Upper lobe of left lung (tissue), 6 donors: Measurements from ENCODE around the gene RBM27. TPM values are rescaled to one million over a fixed set of nuclear protein-coding genes. Genes with fewer than 3 reads are reported as not detected.
"Not testable (repeated sequence)": the region's sequence is repeated elsewhere in the genome, so short reads cannot be mapped to it uniquely, and the experiment has no call there.

Source experiments
- ATAC-seq, 2 donors: fragments of 200-7000 bp; cut with Tn5 transposase; one replicate each; pipeline ENCODE4 v1.9.1; 2022; ENCODE audit warnings: mild to moderate bottlenecking in 2 of 2, moderate library complexity in 2 of 2; ENCODE audit not compliant: low FRiP score in 2 of 2
- DNase-seq, 2 donors: peaks; one replicate each; pipeline ENCODE4 v3.0.0-alpha.2; 2019 to 2020
- H3K27ac ChIP-seq, 4 donors: fragments of 200-600 bp; sonication (generic); one replicate each; pipeline ENCODE4 v1.5.1; 2016 to 2019
- H3K27me3 ChIP-seq, 4 donors: fragments of 200-600 bp; sonication (generic); one replicate each; pipeline ENCODE4 v1.5.1; 2017 to 2019
- H3K36me3 ChIP-seq, 4 donors: fragments of 200-600 bp; sonication (generic); one replicate each; pipeline ENCODE4 v1.5.1; 2016 to 2019
- H3K4me1 ChIP-seq, 4 donors: fragments of 200-600 bp; sonication (generic); one replicate each; pipeline ENCODE4 v1.5.1; 2018 to 2019
- H3K4me3 ChIP-seq, 4 donors: fragments of 200-600 bp; sonication (generic); one replicate each; pipeline ENCODE4 v1.5.1; 2017 to 2019; ENCODE audit warnings: mild to moderate bottlenecking in 2 of 4, moderate library complexity in 1 of 4
- H3K9me3 ChIP-seq, 4 donors: fragments of 200-600 bp; sonication (generic); one replicate each; pipeline ENCODE4 v1.5.1; 2018 to 2019
- CTCF ChIP-seq, 6 experiments: fragments of 450-650 bp in 4 of 6; fragments of 200-600 bp in 2 of 6; sonication (generic) in 2 of 6; IDR thresholded peaks; one replicate each; pipeline ENCODE4 v1.5.1; 2016 to 2019; ENCODE audit warnings: antibody characterized with exemption in 6 of 6
- EP300 ChIP-seq, 4 donors: sonication (generic); formaldehyde crosslinking; IDR thresholded peaks; one replicate each; pipeline ENCODE4 v1.5.1; 2017; ENCODE audit warnings: antibody characterized with exemption in 4 of 4, control low read depth in 2 of 4
- POLR2A ChIP-seq, 4 donors: fragments of 450-650 bp; IDR thresholded peaks; one replicate each; pipeline ENCODE4 v1.5.1; 2016 to 2017; ENCODE audit warnings: antibody characterized with exemption in 4 of 4, mild to moderate bottlenecking in 2 of 4
- POLR2AphosphoS5 ChIP-seq, 2 donors: sonication (generic); formaldehyde crosslinking; IDR thresholded peaks; one replicate each; pipeline ENCODE4 v1.5.1; 2017; ENCODE audit warnings: antibody characterized with exemption in 2 of 2
- WGBS, 2 donors: methylation state at CpG; one replicate each; pipeline ENCODE4 v1.1.5; 2017 to 2018; 5-methylcytosine and 5-hydroxymethylcytosine counted together
- total RNA-seq, 6 donors: library from RNA; depleted of rRNA in 4 of 6; stranded (reverse); fragments of >200 nt in 4 of 6; gene quantifications; one replicate each; pipeline versions ENCODE4 v1.1.0 to v1.2.1, GENCODE V29; 2016 to 2021
- donor health status: DM: no; HTN: no; CAD: no; lungs with moderate emphysema.
- donor health status: DM: no; HTN: yes; CAD: no; lungs with severe emphysema.

Gene RBM27
- total RNA-seq, 6 donors from 2014 or later: 13.0 to 52.4 (median 31.2) TPM

GRCh38 chr5:146199176-146199815, 4.1 kb upstream of the RBM27 start:
- peak overlapping the region in 1 of 4 donors; percentile 12 for H3K27ac ChIP-seq
- TF ChIP-seq POLR2AphosphoS5 (IDR thresholded peaks at IDR 0.05) (no peak), CTCF (IDR thresholded peaks at IDR 0.05) (no peak), EP300 (IDR thresholded peaks at IDR 0.05) (no peak)
- no peak overlapping the region for H3K4me3 ChIP-seq
- 84 to 88% methylated on average over 6 of the region's 6 CpGs for WGBS, 2 donors
- ATAC-seq: no peak
- no peaks in the 10 kb centered on the region for H3K27me3 ChIP-seq
- H3K36me3 ChIP-seq: no peaks in the 10 kb centered on the region
- H3K4me1 ChIP-seq: peaks cover 1 to 9% (median 5%) of the 10 kb centered on the region in 4 donors
- no peak for DNase-seq
- H3K9me3 ChIP-seq: no peaks in the 10 kb centered on the region

GRCh38 chr5:146201795-146202194, 1.6 kb upstream of the RBM27 start:
- peaks cover 19 to 32% (median 22%) of the 10 kb centered on the region in 4 donors for H3K4me1 ChIP-seq
- H3K9me3 ChIP-seq, H3K4me3 ChIP-seq, ATAC-seq, H3K27ac ChIP-seq, H3K27me3 ChIP-seq, H3K36me3 ChIP-seq: not testable (repeated sequence)
- peak in 1 of 2 donors; percentile 27 for DNase-seq
- 95 to 98% methylated on average over 12 of the region's 12 CpGs for WGBS, 2 donors

DNA sequence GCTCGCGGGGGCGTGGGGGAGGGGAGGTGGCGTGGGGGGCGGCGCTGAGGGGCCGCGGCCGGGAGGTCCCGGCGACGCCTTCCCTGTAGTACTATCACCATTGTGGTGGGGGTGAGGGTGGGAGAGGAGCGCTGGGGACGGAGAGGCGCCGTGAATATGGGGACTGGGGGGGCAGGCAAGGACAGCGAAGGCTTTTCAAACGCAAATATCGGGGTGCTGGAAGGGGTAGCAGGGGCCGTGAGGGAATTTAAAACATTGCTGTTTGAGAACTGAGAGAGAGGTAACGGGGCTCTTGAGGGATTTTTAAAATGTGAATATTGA, 427 bp downstream of the RBM27 start:
- ATAC-seq (peak in 1 of 2 donors; percentile 64), DNase-seq (no peak)
- 0% methylated on average over 15 of the region's 21 CpGs for WGBS, 2 donors
- H3K27me3 ChIP-seq: no peaks in the 10 kb centered on the region
- peak overlapping the region; percentile 81 to 90 (median 84) for H3K27ac ChIP-seq
- peak overlapping the region; percentile 69 to 97 (median 80) for H3K4me3 ChIP-seq
- TF ChIP-seq EP300 (IDR thresholded peaks at IDR 0.05) (no peak), CTCF (IDR thresholded peaks at IDR 0.05) (no peak), POLR2A (IDR thresholded peaks at IDR 0.05) (no peak), POLR2AphosphoS5 (IDR thresholded peaks at IDR 0.05) (no peak)
- no peaks in the 10 kb centered on the region for H3K36me3 ChIP-seq
- peaks cover 19 to 35% (median 27%) of the 10 kb centered on the region in 4 donors for H3K4me1 ChIP-seq
- no peaks in the 10 kb centered on the region for H3K9me3 ChIP-seq

GRCh38 chr5:146205499-146206202, 2.2 kb downstream of the RBM27 start:
- no peak for TF ChIP-seq POLR2AphosphoS5 (IDR thresholded peaks at IDR 0.05)
- 87 to 91% methylated on average over 11 of the region's 11 CpGs for WGBS, 2 donors

DNA sequence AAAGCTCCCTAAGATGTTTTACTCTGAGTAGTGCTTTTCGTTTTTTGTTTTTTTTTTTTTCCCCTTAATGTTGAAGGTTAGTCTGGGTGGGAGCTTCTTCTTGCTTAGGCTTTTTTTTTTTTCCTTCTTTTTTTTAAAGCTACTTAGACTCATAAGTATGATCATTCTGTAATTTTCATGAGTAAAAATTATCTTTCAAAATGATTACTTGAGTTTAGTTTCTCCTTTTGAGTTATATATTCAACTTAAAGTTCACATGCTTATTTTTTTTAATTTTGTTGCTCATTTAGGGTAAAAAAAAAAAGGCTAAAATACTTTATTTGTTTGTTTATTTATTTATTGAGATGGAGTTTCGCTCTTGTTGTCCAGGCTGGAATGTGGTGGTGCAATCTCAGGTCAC, 2.9 kb downstream of the RBM27 start:
- H3K27me3 ChIP-seq: no peaks in the 10 kb centered on the region
- H3K9me3 ChIP-seq: no peaks in the 10 kb centered on the region
- no peak overlapping the region for H3K27ac ChIP-seq
- ATAC-seq: no peak
- no peak for TF ChIP-seq CTCF (IDR thresholded peaks at IDR 0.05)
- no peak for TF ChIP-seq EP300 (IDR thresholded peaks at IDR 0.05)
- no peak for TF ChIP-seq POLR2A (IDR thresholded peaks at IDR 0.05)
- TF ChIP-seq POLR2AphosphoS5 (IDR thresholded peaks at IDR 0.05): no peak
- no peaks in the 10 kb centered on the region for H3K36me3 ChIP-seq
- 61 to 79% methylated on average over 2 of the region's 2 CpGs for WGBS, 2 donors
- DNase-seq: no peak
- no peak overlapping the region for H3K4me3 ChIP-seq
- H3K4me1 ChIP-seq: peaks cover 24 to 45% (median 30%) of the 10 kb centered on the region in 4 donors

More at GRCh38 chr5:146205499-146206202, 2.2 kb downstream of the RBM27 start:
- Histone ChIP-seq H3K27ac (no peak overlapping the region), H3K27me3 (no peaks in the 10 kb centered on the region), H3K36me3 (no peaks in the 10 kb centered on the region), H3K4me3 (peak overlapping the region in 1 of 4 donors; percentile 90), H3K9me3 (no peaks in the 10 kb centered on the region), H3K4me1 (peaks cover 24 to 45% (median 30%) of the 10 kb centered on the region in 4 donors)
- DNase-seq: no peak
- ATAC-seq: no peak
